Choroid plexus epithelial cell (primary cell): ENCODE results near the gene NGEF.

ENCODE experiments used
- DNase-seq: peaks from one replicate; pipeline ENCODE4 v3.0.0-alpha.2; 2010; ENCODE audit warnings: low read depth
- H3K4me3 ChIP-seq: 2 replicates; pipeline ENCODE4 v1.5.1; 2011; ENCODE audit warnings: low read depth, mild to moderate bottlenecking, control low read depth, low read length, moderate library complexity
- CTCF ChIP-seq: conservative IDR thresholded peaks from 2 replicates; pipeline ENCODE4 v1.5.1; 2011; ENCODE audit warnings: low read depth, mild to moderate bottlenecking, control low read depth, inconsistent platforms, low read length, moderate library complexity

The NGEF gene

GRCh38 chr2:232890896-232891601, 122.0 kb downstream of the NGEF start:
- H3K4me3 ChIP-seq, result peak overlapping the region; percentile 32
- TF ChIP-seq CTCF, result no peak

GRCh38 chr2:232890536-232890895, 122.5 kb downstream of the NGEF start:
- no peak for TF ChIP-seq CTCF
- no peak overlapping the region for H3K4me3 ChIP-seq
- no peak for DNase-seq

More at GRCh38 chr2:232890896-232891601, 122.0 kb downstream of the NGEF start:
- peak; percentile 32 for DNase-seq

GRCh38 chr2:232889876-232890401, 123.1 kb downstream of the NGEF start:
- TF ChIP-seq CTCF, result no peak
- DNase-seq, result no peak
- H3K4me3 ChIP-seq, result no peak overlapping the region

- H3K4me3 ChIP-seq, result no peak overlapping the region
- no peak for DNase-seq
- no peak for TF ChIP-seq CTCF
These were observed 124.1 kb downstream of the NGEF start for GRCh38 chr2:232888839-232889529.

GRCh38 chr2:232888099-232888836, 124.8 kb downstream of the NGEF start:
- no peak overlapping the region for H3K4me3 ChIP-seq
- no peak for DNase-seq
- no peak for TF ChIP-seq CTCF

- DNase-seq, result peak; percentile 40
- H3K4me3 ChIP-seq, result no peak overlapping the region
- TF ChIP-seq CTCF, result peak; percentile 63
These were observed 125.7 kb downstream of the NGEF start for GRCh38 chr2:232887171-232887850.
